Measurements from ENCODE around the gene KLK5.
"Not testable (repeated sequence)": the region's sequence is repeated elsewhere in the genome, so short reads cannot be mapped to it uniquely, and the experiment has no call there.

KLK5 gene

DNA sequence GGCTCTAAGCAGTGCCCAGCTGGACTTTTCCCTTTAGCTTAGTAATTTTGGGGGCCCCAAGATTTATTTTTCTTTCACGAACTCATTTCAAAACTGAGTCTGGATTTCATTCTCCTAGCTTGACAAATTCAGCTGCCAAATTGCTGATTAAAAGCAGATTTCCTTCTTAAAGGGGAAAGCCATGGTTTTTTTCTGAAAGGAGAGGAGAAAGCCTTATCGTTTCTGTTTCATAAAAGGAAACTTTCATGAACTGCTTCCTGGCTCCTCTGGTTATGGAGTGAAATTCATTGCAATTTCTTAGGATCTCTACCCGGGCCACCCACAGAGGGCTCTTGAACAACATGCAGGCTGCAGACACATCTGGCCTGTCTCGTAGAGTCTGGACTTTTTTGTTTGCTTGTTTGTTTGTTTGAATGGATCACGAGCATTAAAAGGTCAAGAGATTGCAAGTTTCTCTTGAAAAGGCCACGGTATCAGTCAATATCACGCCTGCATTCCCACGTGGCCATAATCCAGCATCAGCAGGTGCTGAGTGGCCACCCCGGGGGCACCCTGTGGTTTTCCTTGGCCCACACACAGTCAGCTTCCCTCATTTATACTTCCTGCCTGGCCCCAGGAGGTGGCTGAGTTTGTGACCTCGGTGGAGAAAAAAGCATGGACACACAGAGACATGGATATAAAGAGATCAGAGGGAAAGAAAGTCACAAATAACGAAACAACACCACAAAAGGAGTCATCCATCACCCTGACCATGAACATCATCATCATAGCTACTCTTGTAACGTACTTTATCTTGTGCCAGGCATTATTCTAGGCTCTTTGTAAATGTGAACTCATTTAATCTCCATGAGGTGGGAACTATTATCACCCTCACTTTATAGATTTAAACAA, 31.2 kb downstream of the KLK5 start:
- DNase-seq (ENCODE audit: low spot score), result no peak

DNA sequence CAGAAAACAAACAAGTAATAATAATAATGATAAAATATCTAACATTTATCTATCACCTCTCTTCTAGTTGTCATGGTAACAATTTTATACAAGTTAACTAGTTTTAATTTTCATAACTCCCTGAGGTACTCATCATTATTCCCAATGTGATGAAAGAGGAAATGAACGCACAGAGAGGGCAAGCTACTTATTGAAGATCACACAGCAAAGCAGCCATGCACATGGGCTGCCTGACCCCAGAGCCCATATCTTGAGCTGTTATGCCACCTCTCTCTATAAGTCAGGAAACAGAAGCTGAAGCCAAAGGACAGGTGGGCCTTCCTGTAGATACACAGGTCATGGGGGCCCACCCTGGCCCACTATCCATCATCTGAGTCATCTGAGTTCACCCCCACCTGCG, 36.8 kb downstream of the KLK5 start:
- no peak for DNase-seq (ENCODE audit: low spot score)

DNA sequence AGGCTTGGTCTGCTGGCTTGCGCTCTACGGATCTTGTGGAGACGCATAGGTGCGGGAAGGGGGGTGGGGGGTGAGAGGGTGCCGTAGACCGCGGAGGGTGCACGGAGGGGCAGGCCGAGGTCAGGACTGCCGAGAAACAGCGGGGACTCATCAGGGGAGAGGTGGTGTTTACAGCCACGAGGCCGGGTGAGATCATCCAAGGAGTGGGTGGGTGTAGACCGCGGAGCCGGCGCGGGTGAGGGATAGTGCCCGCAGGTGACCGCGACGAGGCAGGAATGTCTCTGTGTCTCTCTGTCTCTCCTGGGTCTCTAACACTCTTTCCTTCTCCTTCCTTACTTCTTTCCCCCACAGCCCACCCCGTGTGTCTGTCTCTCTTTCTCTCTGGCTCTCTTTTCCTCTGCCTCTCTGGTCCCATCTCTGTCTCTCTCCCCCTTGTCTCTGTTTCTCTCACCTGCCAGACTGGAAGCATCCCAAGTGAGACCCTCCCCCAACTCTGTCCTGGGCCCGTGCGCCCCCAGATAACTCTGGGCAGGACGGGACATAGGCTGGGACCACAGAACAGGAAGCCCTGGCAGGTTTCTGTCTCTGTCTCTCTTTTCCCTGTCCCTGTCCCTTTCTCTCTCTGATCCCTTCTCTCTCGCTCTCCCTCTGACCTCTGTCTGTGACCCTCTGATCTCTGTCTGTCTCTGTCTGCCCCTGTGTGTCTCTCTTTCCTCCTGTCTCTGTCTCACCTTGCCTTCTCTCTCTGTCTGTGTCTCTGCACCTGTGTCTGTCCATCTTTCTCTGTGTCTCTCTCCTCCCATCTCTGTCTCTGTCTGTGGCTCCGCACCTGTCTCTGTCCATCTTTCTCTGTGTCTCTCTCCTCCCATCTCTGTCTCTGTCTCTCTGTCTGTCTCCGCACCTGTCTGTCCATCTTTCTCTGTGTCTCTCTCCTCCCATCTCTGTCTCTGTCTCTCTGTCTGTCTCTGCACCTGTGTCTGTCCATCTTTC, 39.8 kb downstream of the KLK5 start:
- DNase-seq (ENCODE audit: low spot score), result no peak

DNA sequence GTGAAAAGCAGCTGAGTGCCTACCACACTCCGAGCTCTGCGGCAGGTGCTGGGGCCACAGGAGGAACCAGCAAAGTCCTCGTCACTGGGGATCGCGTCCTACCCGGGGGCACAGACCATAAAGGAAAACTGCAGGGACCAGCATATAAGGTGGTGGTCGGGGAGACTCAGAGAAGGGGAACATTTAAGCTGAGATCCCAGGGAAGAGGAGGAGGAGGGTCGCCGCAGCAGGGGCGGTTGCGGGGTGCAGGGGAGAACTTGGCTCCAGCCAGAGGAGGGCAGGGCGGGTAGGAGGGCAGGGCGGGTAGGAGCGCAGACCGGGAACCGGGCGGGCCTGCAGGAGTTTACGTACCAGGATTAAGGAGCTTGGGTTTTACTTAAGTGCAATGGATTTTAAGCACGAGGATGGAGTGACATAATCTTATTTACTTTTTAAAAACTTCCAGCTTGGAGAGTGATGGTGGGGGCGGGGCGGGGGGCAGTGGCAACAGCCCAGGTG, 40.7 kb downstream of the KLK5 start:
- no peak for DNase-seq (ENCODE audit: low spot score)

DNA sequence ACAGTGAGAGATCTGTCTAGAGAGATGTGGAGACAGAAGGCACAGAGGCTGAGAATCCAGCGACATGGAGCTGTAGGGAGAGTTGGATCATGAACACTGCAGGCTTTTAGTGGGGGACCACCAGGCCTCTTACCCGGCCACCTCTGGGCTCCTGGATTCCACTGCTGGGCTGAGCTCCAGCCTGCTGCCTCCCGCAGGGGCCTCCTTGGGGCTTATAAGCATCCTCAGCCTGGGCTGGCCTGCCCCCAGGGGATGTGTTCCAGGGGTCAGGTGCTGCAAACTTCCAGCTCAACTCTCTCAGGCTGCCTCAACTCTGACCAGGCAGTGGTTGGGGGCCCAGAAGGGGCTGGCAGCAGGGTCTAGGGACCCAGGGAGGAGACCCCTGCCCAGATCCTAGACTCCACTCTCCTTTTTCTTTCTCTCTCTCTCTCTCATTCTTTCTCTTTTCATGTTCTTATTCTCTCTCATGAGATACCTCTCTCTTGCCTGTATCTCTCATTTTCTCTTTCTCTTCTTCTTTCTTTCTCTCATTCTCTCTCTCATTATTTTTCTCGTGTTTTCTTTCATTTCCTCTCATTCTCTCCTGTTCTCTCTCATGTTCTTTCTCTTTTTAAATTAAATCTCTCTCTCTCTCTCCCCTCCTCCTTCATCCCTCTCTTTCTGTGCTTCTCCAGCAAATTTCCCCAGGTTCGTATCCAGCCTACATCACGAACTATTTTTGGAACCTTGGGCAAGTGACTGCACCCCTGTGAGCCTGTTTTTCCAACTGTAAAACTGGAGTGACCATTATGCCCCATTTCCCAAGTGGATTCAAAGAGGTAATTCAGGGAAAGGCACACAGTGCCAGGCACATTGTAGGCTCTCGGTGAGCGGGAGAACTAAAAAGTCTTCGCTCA, 41.4 kb downstream of the KLK5 start, which contains the start of gene KLK4:
Gene KLK4, minus strand, starts transcription at position 190 of the 896 bp plus-strand sequence. CDS start 657 bp downstream, outside the sequence.
- no peak for DNase-seq (ENCODE audit: low spot score)

DNA sequence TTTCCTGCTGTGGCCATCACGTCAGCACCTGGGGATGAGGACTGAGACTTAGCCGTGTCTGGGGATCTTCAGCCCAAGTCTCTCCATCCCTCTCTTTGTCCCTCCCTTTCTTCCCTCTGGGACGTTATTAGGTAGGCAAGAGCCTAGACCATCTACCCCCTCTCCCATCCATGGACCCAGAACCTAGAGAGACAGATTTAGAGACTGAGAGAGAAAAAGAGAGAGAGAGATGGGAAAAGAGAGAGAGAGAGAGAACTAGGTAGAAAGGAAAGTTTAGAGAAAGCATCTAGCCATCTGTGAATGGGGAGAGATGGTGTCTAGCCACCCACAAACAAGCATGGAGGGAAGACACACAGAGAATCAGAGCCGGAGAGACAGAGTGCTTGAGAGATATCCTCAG, 42.1 kb downstream of the KLK5 start:
- no peak for DNase-seq (ENCODE audit: low spot score)

DNA sequence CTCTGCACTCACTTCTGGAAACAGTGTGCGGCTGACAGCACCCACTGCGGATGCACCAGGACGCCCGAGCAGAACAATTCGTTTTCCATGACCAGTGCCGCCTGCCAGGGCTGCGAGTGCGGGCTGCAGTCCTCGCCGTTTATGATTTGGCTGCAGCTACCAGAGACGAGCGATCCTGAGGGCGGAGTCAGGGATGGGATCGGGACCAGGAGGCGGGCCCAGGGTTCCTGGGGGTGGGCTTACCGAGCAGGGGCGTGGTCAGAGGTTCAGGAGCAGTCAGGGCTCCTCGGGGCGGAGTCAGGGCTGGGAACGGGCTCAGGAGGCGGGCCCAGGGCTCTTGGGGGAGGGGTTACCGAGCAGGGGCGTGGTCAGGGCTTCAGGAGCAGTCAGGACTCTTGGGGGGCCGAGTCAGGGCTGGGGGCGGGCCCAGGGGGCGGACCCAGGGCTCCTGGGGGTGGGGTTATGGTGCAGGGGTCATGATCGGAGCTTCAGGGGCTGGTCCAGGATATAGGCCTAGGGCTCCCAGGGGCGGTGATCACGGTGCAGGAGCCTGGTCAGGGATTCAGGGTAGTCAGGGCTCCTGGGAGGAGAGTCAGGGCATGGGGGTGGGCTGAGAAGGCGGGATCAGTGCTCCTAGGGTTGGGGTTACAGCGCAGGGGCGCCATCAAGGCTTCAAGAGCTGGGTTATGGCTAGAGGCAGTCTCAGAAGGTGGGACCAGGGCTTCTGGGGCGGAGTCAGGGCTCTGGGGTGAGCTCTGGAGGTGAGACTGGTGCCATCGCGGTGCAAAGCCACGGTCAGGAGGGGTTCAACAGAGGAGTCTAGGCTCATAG, 43.4 kb downstream of the KLK5 start:
- DNase-seq (ENCODE audit: low spot score), result peak; percentile 12

DNA sequence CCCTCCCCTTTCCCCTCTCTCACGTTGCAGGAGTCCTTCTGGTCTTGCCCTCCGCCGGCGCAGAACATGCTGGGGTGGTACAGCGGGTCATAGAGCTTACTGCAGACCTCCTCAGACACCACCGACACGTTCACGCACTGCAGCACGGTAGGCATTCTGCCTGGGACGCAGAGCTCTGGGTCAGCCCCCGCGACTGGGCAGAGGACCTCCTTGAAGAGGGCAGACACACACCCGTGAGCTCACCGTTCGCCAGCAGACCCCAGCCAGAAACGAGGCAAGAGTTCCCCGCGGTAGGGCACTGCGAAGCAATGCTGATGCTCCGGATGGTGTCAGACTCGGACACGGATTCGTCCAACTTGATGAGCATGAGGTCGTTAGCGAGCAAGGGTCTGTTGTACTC, 44.5 kb downstream of the KLK5 start:
- no peak for DNase-seq (ENCODE audit: low spot score)

DNA sequence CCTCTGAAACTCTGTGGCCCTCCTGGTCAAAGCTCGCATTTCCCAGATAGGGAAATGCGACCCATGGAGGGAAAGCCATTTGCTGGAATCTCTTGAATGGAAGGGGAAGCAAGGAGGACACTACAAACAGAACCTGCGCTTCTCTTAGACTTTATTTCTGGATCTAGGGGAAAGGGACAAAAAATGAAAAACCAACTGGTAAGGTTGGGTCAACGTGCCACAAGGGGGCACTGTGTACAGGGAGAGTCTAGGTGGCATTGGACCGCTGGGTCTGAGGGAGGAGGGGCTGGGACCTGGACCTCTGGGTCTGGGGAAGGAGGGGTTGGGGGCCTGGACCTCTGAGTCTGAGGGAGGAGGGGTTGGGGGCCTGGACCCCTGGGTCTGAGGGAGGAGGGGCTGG, 46.6 kb downstream of the KLK5 start:
- peak; percentile 15 for DNase-seq (ENCODE audit: low spot score)

DNA sequence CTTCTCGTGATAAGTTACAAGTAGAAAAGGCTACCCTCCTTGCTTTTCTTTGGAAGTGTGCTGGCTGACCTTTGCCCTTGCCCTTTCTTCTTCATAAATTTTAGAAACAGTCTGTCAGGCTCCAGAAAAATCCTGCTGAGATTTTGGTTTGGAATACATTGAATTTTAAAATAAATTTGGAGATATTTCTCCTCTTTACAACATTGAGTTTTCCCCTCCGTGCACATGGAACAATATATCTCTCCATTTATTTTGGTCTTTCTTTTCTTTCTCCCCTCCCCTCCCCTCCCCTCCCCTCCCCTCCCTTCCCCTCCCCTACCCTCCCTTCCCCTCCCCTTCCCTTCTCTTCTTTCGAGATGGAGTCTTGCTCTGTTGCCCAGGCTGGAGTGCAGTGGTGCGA, 50.2 kb downstream of the KLK5 start:
- DNase-seq (ENCODE audit: low spot score), result no peak

DNA sequence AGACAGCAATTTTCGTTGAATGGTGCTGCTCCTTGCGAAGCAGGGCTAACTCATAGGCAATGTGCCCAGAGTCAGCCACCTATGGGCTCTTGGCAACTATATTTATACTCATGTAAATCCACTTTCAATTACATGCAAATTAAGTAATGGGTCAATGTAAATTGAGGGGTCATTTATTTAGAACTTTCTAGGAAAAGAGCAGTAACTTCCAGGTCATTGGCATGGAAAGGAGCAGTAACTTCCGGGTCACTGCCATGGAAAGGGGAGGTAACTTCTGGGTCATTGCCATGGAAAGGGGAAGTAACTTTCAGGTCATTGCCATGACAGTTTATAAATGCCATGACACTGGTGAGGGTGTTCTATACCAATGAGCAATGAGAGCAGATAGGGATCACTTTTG, 53.3 kb downstream of the KLK5 start:
- DNase-seq (ENCODE audit: low spot score), result no peak

DNA sequence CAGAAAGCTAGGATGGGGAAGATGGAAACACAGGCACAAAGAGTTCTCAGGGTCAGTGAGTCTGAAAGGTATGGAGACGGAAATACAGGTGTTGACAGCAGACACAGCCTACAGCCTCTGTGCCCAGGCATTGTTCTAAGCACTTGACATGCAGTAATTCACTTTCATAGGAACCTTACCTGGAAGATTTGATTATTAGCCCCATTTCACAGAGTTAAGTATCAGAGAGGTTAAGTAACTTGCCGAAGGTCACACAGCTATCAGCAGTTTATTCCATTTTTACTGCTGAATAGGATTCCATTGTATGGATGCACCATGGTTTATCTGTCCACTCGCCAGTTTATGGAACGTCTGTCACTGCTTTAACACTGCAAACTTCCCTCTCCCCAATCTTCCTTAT, 54.8 kb downstream of the KLK5 start:
- no peak for DNase-seq (ENCODE audit: low spot score)

DNA sequence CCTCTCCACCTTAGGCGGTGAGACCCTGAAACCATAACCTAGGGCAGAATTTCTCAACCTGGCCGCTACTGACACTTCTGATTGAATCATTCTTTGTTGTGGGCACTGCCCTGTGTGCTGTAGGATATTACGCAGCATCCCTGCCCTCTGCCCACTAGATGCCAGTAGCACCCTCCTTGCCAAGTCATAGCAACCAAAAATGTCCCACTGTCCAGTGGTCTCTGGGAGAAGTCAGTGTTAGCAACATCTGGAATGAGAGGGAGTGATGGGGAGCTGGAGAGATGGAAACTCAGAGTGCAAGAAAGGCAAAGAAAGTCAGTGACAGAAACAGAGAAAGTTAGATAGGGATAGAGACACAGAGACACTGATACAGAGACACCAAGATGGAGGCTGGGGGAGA, 55.2 kb downstream of the KLK5 start:
- no peak for DNase-seq (ENCODE audit: low spot score)

DNA sequence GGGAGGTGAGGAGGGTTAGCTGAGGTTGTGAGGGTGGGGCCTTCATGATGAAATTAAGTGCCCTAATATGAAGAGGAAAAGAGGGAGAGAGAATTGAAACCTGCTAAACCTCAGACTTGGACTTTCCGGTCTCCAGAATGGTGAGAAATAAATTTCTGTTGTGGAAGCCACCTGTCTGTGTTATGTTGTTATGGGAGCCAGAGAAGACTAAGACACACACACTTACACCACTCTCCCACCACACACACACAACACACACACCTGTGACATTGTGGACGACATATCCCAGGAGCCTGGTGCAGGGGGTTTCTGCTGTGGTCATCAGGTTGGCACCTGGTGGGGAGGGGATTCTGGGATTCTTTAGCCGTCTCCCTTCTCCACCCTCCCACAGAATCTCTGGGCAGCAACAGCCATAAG, 55.6 kb downstream of the KLK5 start:
- no peak for DNase-seq (ENCODE audit: low spot score)

DNA sequence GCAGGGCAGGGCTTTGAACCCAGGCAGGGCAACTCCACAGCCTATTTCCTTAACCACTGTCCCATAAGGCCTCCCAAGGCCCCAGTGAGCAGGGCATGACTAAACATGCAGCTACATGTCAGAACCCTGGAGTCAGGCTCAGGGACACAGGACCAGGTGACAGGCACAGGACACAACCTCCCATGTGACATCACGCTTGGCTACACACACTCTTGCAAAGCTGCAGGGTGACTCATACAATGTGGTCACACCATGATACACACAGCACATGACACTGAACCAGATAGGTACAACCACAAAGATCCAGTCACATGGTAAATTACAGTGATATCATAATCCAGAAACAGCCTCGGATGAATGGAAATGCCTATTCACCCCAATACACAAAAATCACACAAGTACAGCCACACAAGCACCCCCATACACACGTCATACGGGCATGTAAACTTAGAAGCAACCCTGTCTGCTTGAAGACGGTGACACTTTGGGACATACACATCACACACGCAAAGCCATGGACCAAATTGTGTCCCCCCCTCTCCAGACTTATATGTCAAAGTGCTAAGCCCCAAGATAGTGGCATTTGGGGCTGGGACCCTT, 56.1 kb downstream of the KLK5 start:
- no peak for DNase-seq (ENCODE audit: low spot score)

DNA sequence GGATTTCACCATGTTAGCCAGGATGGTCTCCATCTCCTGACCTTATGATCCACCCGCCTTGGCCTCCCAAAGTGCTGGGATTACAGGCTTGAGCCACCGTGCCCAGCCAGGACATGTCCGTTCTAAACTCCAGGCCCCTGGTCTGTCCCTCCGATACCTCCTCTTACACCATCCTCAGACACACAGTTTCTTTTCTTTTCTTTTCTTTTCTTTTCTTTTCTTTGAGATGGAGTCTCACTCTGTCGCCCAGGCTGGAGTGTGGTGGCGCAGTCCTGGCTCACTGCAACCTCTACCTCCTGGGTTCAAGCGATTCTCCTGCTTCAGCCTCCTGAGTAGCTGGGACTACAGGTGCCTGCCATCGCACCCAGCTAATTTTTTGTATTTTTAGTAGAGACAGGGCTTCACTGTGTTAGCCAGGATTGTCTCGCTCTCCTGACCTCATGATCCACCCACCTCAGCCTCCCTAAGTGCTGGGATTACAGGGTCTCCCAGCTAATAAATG, 56.7 kb downstream of the KLK5 start:
- not testable (repeated sequence) for DNase-seq (ENCODE audit: low spot score)

DNA sequence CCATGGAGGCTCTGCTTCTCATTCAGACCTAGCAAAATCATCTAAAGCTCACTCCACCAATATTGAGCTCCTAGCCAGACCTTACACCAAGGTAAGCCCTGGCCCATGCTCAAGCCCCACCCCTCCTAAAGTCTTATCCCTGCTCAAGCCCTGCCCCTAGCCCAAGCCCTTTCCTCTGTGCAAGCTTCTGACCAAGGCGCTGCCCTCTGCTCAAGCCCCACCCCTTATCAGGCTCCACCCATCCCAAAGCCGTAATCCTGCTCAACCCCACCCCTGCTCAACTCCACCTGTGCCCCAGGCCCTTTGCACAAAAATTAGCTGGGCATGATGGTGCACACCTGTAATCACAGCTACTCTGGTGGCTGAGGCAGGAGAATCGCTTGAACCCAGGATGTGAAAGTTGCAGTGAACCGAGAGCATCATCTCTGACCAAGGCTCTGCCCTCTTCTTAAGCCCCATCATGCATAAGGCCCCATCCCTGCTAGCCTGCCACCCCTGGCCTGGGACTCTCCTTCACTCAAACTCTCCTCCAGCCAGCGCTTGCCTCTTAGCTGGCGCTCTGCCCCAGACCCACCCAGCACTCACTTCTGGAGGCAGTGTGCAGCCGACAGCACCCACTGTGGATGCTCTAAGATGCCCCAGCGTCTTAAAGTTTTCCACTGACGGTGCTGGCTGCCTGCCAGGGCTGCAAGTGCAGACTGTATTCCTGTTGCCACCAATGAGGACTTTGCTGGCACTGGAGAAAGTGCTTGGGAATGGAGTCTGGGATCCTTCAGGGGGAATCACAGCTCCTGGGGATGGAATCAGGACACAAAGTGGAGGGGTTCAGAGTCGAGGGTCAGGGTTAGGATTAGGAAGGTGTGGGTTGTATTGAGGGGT, 58.1 kb downstream of the KLK5 start:
- no peak for DNase-seq (ENCODE audit: low spot score)
